NCI-H446 treated with DMSO at 0.1 percent for 48 hours (cell line): Measurements from ENCODE around the gene RUSC1.

Experiments
- DNase-seq: peaks from one replicate; lab custom pipeline; 2025; lab: John Stamatoyannopoulos, UW

RUSC1 gene

GRCh38 chr1:155295942-155296267, 24.8 kb upstream of the RUSC1 start:
- DNase-seq, result no peak

GRCh38 chr1:155296661-155297060, 24.0 kb upstream of the RUSC1 start:
- DNase-seq, result no peak

- DNase-seq, result no peak
These were observed 23.3 kb upstream of the RUSC1 start for GRCh38 chr1:155297384-155297783.

GRCh38 chr1:155300024-155300423, 20.7 kb upstream of the RUSC1 start:
- DNase-seq, result no peak

- DNase-seq, result no peak
These were observed 20.0 kb upstream of the RUSC1 start for GRCh38 chr1:155300553-155301329.

GRCh38 chr1:155301342-155301841, 19.3 kb upstream of the RUSC1 start, which contains the start of gene PKLR:
Gene PKLR (minus strand): TSS chr1:155301438. CDS start chr1:155301395, 43 bp downstream.
- no peak for DNase-seq

GRCh38 chr1:155304558-155305063, 16.1 kb upstream of the RUSC1 start:
- DNase-seq, result no peak

GRCh38 chr1:155305881-155306391, 14.8 kb upstream of the RUSC1 start:
- DNase-seq, result no peak

- DNase-seq, result no peak
These were observed 13.4 kb upstream of the RUSC1 start for GRCh38 chr1:155307247-155307740.

- peak; percentile 99 for DNase-seq
These were observed 11.9 kb upstream of the RUSC1 start, which contains the start of gene FDPS for GRCh38 chr1:155308493-155309422. Gene FDPS (plus strand): TSS chr1:155308866. CDS start chr1:155309790, 924 bp downstream.

- no peak for DNase-seq
These were observed 11.2 kb upstream of the RUSC1 start for GRCh38 chr1:155309423-155310021.

GRCh38 chr1:155313261-155313660, 7.4 kb upstream of the RUSC1 start:
- no peak for DNase-seq

GRCh38 chr1:155316922-155317321, 3.8 kb upstream of the RUSC1 start:
- DNase-seq, result no peak

GRCh38 chr1:155318082-155318481, 2.6 kb upstream of the RUSC1 start:
- DNase-seq, result no peak

- no peak for DNase-seq
These were observed 1.2 kb upstream of the RUSC1 start for GRCh38 chr1:155319536-155319935.

- no peak for DNase-seq
These were observed 442 bp upstream of the RUSC1 start for GRCh38 chr1:155320252-155320651.

GRCh38 chr1:155321639-155322503, 1.2 kb downstream of the RUSC1 start:
- DNase-seq, result no peak

- DNase-seq, result no peak
These were observed 1.9 kb downstream of the RUSC1 start for GRCh38 chr1:155322571-155322952.

GRCh38 chr1:155322953-155323728, 2.4 kb downstream of the RUSC1 start:
- peak; percentile 85 for DNase-seq

GRCh38 chr1:155323729-155324036, 3.0 kb downstream of the RUSC1 start:
- peak; percentile 85 for DNase-seq
